HG03575 (cell line): ENCODE results near the gene CAMK1D.

Experiments used
- ATAC-seq: cut with Tn5 transposase; IDR thresholded peaks from one replicate; pipeline ENCODE4 v1.9.1; 2021; ENCODE audit not compliant: unreplicated experiment, insufficient number of reproducible peaks, low FRiP score; ENCODE audit errors: extremely low read depth

The CAMK1D gene

DNA sequence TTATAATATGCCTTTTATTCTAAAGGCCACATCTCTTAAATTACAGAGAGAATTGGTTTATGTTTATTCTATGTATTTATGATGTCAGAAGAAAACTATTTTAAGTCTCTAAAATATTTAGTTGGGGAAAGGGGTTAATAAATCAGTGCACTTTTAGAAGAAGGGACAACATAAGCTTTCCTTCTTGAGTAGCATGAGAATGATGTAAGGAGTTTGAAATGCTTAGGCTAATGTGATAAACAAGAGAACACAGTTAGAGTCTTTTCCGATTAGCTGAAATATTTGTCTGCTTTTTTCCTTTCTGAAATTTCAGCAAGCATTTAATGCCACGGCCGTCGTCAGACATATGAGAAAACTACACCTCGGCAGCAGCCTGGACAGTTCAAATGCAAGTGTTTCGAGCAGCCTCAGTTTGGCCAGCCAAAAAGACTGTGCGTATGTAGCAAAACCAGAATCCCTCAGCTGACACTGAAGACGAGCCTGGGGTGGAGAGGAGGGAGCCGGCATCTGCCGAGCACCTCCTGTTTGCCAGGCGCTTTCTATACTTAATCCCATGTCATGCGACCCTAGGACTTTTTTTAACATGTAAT lies 476.0 kb downstream of the CAMK1D start:
- ATAC-seq = no peak

GRCh38 chr10:12826800-12827372 lies 477.5 kb downstream of the CAMK1D start:
- no peak for ATAC-seq

- ATAC-seq = no peak
Measured at GRCh38 chr10:12828736-12829135, 479.4 kb downstream of the CAMK1D start.

DNA sequence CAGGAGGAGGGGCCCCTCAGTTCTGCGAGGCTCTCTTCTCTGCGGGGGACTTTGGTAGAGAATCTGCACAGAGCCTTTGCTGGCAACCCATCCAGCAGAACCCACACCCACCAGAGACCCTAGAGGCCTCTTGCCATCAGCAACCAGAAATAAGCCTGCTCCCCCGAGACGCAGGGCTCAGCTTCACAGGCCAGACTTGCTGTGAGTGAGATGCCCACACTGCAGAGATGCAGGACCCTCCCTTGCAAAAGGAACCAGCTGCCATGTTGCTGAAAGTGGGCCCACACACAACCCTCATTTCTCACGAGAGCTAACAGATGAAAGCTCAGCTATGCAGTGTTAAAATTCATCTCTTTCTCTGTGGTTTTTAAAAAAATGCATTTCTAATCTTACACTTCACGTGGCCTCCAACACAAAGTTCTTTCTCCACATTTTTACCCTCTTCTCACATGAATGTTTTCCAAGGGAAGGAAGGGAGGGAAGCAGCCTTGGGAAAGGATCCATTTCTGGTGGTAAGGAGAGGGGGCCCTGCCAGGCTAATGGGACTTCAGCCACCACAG lies 480.6 kb downstream of the CAMK1D start:
- no peak for ATAC-seq

- ATAC-seq = no peak
Measured at GRCh38 chr10:12832096-12832495, 482.7 kb downstream of the CAMK1D start.

- ATAC-seq = no peak
Measured at GRCh38 chr10:12833451-12833850, 484.1 kb downstream of the CAMK1D start.

GRCh38 chr10:12834116-12834665 lies 484.8 kb downstream of the CAMK1D start:
- ATAC-seq = no peak

- no peak for ATAC-seq
Measured at GRCh38 chr10:12834721-12835120, 485.4 kb downstream of the CAMK1D start.

DNA sequence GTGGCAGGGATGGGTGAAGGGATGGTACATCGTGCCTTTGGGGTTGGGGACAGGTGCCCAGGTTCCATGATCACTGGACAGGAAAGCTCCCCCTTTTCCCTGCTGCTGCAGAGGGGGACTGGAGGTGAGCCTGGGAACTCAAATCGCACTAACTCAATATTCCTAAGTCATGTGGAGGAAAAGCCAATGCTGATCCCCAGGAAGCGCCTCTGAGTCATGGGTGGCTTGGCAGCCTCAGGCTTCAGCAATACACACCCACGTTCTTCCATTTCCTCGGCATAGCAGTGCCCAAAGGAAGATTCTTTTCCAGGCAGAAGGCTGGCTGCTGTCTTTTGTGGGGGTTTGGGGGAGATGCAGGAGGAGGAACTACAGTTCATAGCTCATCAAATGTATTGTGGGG lies 486.4 kb downstream of the CAMK1D start:
- ATAC-seq = no peak

GRCh38 chr10:12838366-12838765 lies 489.0 kb downstream of the CAMK1D start:
- no peak for ATAC-seq

DNA sequence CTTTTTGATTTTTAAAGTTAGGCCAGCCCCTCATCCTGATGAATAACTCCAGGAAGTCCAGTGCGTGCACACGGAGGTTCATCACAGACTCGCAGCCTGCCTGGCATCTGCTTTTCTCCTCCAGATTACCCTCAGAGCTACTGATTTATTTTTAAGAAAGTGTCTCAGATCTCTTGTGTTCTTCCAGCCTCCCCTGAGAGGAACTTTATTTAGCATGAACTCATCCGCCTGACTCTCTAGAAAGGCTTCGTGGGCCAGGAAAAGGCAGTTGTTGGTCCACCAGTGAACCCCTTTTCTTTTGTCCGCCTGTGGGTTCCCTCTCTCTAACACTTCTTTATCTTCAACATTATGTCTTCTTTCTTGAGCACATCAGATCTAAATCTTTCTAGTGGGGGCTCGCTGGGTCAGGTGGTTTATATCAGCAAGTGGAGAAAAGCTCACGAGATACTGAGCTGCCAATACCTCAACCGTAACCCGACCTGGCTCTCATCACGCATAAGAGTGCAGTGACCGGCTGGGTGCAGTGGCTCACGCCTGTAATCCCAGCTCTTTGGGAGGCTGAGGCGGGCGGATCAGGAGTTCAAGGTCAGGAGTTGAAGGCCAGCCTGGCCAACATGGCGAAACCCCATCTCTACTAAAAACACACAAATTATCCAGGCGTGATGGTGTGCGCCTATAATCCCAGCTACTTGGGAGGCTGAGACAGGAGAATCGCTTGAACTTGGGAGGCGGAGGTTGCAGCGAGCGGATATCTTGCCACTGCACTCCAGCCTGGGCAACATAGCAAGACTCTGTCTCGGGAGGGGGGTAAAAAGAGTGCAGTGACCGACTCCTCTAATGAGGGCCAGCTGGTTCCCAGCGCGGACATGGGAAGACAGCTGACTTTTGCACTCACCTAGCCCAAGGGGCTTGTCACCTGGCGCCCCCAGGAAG lies 489.9 kb downstream of the CAMK1D start:
- ATAC-seq = no peak

DNA sequence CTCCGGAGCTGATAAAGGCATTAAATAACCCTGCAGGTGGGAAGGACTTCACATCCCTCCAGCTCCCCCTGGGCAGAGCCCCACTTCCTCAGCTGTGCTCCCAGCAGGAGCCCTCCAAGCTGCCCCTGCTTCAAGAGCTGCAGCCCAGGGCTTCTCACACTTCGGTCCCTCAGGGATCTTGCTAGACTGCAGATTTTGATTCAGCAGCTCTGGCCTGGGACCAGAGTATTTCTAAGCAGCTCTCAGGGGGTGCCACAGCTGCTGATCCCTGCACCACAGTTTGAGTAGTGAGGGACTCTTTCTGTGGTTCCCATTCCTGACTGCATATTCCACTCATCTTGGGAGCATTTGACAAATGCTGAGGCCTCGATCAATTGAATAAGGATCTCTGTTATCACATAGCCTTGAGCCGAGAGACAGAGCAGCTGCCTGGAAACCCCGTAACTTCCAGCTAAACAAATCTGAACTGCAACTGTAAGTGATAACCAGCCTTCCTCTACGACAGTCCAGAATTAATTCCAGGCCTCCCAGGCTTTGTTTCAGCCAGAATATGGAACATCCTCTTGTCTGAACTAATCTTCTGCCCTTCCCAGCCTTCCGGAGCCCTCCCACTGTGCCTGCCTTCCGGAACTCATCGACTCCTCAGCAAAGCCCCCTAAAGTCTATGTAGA lies 490.7 kb downstream of the CAMK1D start:
- no peak for ATAC-seq

- no peak for ATAC-seq
Measured at GRCh38 chr10:12841426-12841825, 492.1 kb downstream of the CAMK1D start.

DNA sequence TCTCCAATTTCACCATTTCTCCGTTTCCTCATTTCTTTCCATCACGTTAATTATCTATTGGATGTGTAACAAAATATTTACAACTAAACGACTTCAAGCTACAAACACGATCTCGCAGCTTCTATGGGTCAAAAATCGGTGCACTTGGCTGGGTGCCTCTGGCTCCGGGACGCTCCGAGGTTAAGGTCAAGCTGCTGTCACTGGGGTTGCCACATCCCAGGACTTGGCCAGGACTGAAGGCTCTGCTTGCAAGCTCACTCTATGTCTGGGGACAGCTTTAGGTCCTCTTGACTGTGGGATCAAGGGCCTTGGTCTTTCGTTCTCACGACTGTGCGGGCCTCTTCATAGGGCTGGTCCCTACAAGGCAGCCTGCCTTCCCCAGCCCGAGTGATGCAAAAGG lies 492.5 kb downstream of the CAMK1D start:
- ATAC-seq = no peak

DNA sequence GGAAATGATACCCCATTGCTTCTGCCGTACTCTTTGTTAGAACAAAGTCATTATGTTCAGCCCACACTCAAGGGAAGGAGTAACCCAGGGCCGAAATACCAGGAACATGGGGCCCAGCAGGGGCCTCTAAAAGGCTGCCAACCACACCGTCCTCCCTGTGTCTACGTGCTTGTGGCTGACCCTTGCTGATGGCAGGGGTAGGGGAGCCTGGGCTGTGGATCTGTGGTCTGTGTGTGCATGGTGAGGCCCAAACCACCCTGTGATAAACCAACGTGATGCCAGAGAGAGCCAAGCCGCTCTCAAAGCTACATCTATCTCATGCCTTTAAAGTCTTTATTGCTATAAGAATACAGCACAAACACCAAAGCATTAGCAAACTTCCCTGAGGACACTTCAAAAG lies 493.0 kb downstream of the CAMK1D start:
- ATAC-seq = no peak

DNA sequence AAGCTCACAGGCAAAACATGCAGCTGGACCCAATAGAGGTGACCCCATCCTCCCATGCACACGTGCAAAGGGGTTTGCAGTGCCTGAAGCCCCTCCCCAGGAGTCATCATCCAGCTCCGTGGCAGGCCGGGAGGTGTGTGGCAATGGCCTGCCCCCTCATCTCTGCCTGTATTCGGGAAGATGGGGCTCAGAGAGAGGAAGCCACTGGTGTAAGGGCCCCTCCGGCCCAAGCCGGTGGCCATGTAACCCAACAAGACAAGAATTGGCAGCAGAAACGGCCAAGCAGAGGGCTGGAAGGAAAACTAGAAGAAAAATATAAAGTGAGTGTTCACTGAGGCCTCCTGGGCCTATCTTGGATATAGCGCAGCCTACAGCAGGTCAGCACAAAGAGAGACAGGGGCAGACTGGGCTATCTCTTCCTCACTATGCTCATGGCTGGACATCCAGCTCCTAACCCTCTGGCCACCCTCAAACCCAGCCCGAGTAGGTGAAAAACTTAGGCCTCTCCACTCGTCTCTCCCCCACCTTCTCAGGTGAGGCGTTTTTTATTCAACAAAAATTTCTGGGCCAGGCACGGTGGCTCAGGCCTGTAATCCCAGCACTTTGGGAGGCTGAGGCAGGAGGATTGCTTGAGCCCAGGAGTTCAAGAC lies 494.1 kb downstream of the CAMK1D start:
- no peak for ATAC-seq

GRCh38 chr10:12844811-12845483 lies 495.6 kb downstream of the CAMK1D start:
- ATAC-seq = no peak

GRCh38 chr10:12846718-12847117 lies 497.4 kb downstream of the CAMK1D start:
- ATAC-seq = no peak
